GM18498 (cell line): ENCODE results near the gene PALLD.
"Not testable (repeated sequence)": the region's sequence is repeated elsewhere in the genome, so short reads cannot be mapped to it uniquely, and the experiment has no call there.

ENCODE experiments used
- ATAC-seq: cut with Tn5 transposase; IDR thresholded peaks from one replicate; pipeline ENCODE4 v1.9.1; 2021; ENCODE audit warnings: mild to moderate bottlenecking, moderate library complexity; ENCODE audit not compliant: unreplicated experiment

The PALLD gene

GRCh38 chr4:168696280-168696679 lies 199.4 kb downstream of the PALLD start:
- no peak for ATAC-seq

GRCh38 chr4:168696826-168697225 lies 200.0 kb downstream of the PALLD start:
- no peak for ATAC-seq

GRCh38 chr4:168699224-168699878 lies 202.5 kb downstream of the PALLD start:
- no peak for ATAC-seq

- no peak for ATAC-seq
Observed at GRCh38 chr4:168701061-168701460, 204.2 kb downstream of the PALLD start.

GRCh38 chr4:168702581-168703087 lies 205.8 kb downstream of the PALLD start:
- not testable (repeated sequence) for ATAC-seq

GRCh38 chr4:168705121-168705520 lies 208.3 kb downstream of the PALLD start:
- ATAC-seq = no peak

GRCh38 chr4:168707205-168707604 lies 210.4 kb downstream of the PALLD start:
- no peak for ATAC-seq

GRCh38 chr4:168708108-168708507 lies 211.3 kb downstream of the PALLD start:
- ATAC-seq = no peak

GRCh38 chr4:168710353-168710946 lies 213.6 kb downstream of the PALLD start:
- ATAC-seq = no peak

GRCh38 chr4:168711197-168712140 lies 214.6 kb downstream of the PALLD start:
- peak; percentile 72 for ATAC-seq

GRCh38 chr4:168712316-168712890 lies 215.6 kb downstream of the PALLD start:
- no peak for ATAC-seq

GRCh38 chr4:168713253-168713652 lies 216.4 kb downstream of the PALLD start:
- ATAC-seq = no peak

- ATAC-seq = no peak
Observed at GRCh38 chr4:168715896-168716295, 219.0 kb downstream of the PALLD start.

- no peak for ATAC-seq
Observed at GRCh38 chr4:168716406-168717129, 219.7 kb downstream of the PALLD start.

- ATAC-seq = no peak
Observed at GRCh38 chr4:168717847-168718246, 221.0 kb downstream of the PALLD start.

- ATAC-seq = no peak
Observed at GRCh38 chr4:168719725-168720124, 222.9 kb downstream of the PALLD start.

GRCh38 chr4:168720396-168720900 lies 223.6 kb downstream of the PALLD start:
- ATAC-seq = no peak

GRCh38 chr4:168722391-168722790 lies 225.5 kb downstream of the PALLD start:
- no peak for ATAC-seq

- peak; percentile 43 for ATAC-seq
Observed at GRCh38 chr4:168723020-168723419, 226.2 kb downstream of the PALLD start.

- no peak for ATAC-seq
Observed at GRCh38 chr4:168723569-168723968, 226.7 kb downstream of the PALLD start.
